Ammon's horn (tissue), 1 donor: ENCODE data around the gene SKIC3.
A peak's percentile ranks its signal among the peaks of the same experiment; 100 is the strongest.

Experiments used
- DNase-seq: peaks from one replicate; pipeline ENCODE4 v3.0.0-alpha.2; 2016; ENCODE audit warnings: low spot score

Gene SKIC3

GRCh38 chr5:95554647-95555548 is at the start of gene SKIC3, which contains the start of gene ARSK:
Gene SKIC3 (minus strand): TSS chr5:95554977. CDS start chr5:95547150, 7,827 bp downstream.
Gene ARSK (plus strand): TSS chr5:95555101. CDS start chr5:95555279, 178 bp downstream.
- DNase-seq, result peak; percentile 97

GRCh38 chr5:95600557-95600956 is 45.8 kb upstream of the SKIC3 start:
- no peak for DNase-seq

- DNase-seq, result no peak
These were observed 44.5 kb upstream of the SKIC3 start for GRCh38 chr5:95599252-95599651.

- no peak for DNase-seq
These were observed 40.6 kb upstream of the SKIC3 start for GRCh38 chr5:95595289-95595931.

- DNase-seq, result no peak
These were observed 36.7 kb upstream of the SKIC3 start for GRCh38 chr5:95591490-95591901.

GRCh38 chr5:95590880-95591279 is 36.1 kb upstream of the SKIC3 start:
- DNase-seq, result no peak

GRCh38 chr5:95583992-95584391 is 29.2 kb upstream of the SKIC3 start:
- DNase-seq, result no peak

- DNase-seq, result peak; percentile 23
These were observed 26.8 kb upstream of the SKIC3 start for GRCh38 chr5:95581576-95581975.

GRCh38 chr5:95572016-95572415 is 17.2 kb upstream of the SKIC3 start:
- no peak for DNase-seq

- no peak for DNase-seq
These were observed 10.6 kb upstream of the SKIC3 start for GRCh38 chr5:95565280-95565920.

- DNase-seq, result no peak
These were observed 9.7 kb upstream of the SKIC3 start for GRCh38 chr5:95564450-95564849.

- no peak for DNase-seq
These were observed 8.6 kb upstream of the SKIC3 start for GRCh38 chr5:95563367-95563766.

GRCh38 chr5:95562282-95562681 is 7.5 kb upstream of the SKIC3 start:
- no peak for DNase-seq

- DNase-seq, result no peak
These were observed 3.1 kb upstream of the SKIC3 start for GRCh38 chr5:95557841-95558240.

GRCh38 chr5:95555553-95555952 is 776 bp upstream of the SKIC3 start:
- no peak for DNase-seq

GRCh38 chr5:95554331-95554646 is 488 bp downstream of the SKIC3 start:
- no peak for DNase-seq

- no peak for DNase-seq
These were observed 5.7 kb downstream of the SKIC3 start for GRCh38 chr5:95549030-95549429.

- no peak for DNase-seq
These were observed 11.6 kb downstream of the SKIC3 start for GRCh38 chr5:95543017-95543705.

- no peak for DNase-seq
These were observed 17.3 kb downstream of the SKIC3 start for GRCh38 chr5:95537501-95537900.

- DNase-seq, result no peak
These were observed 21.0 kb downstream of the SKIC3 start for GRCh38 chr5:95533761-95534160.

GRCh38 chr5:95533106-95533505 is 21.7 kb downstream of the SKIC3 start:
- DNase-seq, result no peak

GRCh38 chr5:95532415-95532814 is 22.4 kb downstream of the SKIC3 start:
- DNase-seq, result no peak
